SU-DHL-6 (cell line): ENCODE data around the gene EIF3K.

Experiments used
- H2AFZ ChIP-seq: fragments of 200-600 bp; sonication (generic); 2 replicates; pipeline ENCODE4 v1.6.1; 2014; ENCODE audit warnings: low read depth, mild to moderate bottlenecking, moderate library complexity, mixed read lengths, antibody characterized with exemption, low read length; ENCODE audit not compliant: severe bottlenecking
- H3F3A ChIP-seq: fragments of 200-600 bp; shearing (Covaris generic); 2 replicates; pipeline ENCODE4 v1.6.0; 2016; ENCODE audit warnings: antibody characterized with exemption, mild to moderate bottlenecking; ENCODE audit not compliant: insufficient read depth
- H3K27ac ChIP-seq: fragments of 200-600 bp; sonication (generic); 2 replicates; pipeline ENCODE4 v1.5.1; 2016; ENCODE audit warnings: low read depth, mild to moderate bottlenecking, low read length, moderate library complexity, mixed read lengths
- H3K27me3 ChIP-seq: fragments of 200-600 bp; sonication (generic), shearing (Covaris generic); 2 replicates; pipeline ENCODE4 v1.6.0; 2014; ENCODE audit warnings: mild to moderate bottlenecking, low read length
- H3K36me3 ChIP-seq: fragments of 200-600 bp; sonication (generic); 2 replicates; pipeline ENCODE4 v1.6.1; 2014; ENCODE audit warnings: mild to moderate bottlenecking, low read length, mixed read lengths
- H3K4me2 ChIP-seq: fragments of 300-600, 200-600 bp; shearing (Covaris generic), sonication (generic); 2 replicates; pipeline ENCODE4 v1.6.0; 2014; ENCODE audit warnings: low read length, low read depth, mild to moderate bottlenecking; ENCODE audit not compliant: poor library complexity, severe bottlenecking
- H3K4me3 ChIP-seq: fragments of 200-600 bp; sonication (generic); 2 replicates; pipeline ENCODE4 v1.5.1; 2014; ENCODE audit warnings: antibody characterized with exemption, low read length, mild to moderate bottlenecking, mixed read lengths; ENCODE audit not compliant: insufficient read depth, poor library complexity, severe bottlenecking
- H3K79me2 ChIP-seq: fragments of 200-600 bp; sonication (generic); 2 replicates; pipeline ENCODE4 v1.6.1; 2014; ENCODE audit warnings: mild to moderate bottlenecking, low read length, moderate library complexity; ENCODE audit not compliant: insufficient read depth
- H3K9ac ChIP-seq: fragments of 200-600 bp; sonication (generic); 2 replicates; pipeline ENCODE4 v1.7.0; 2014; ENCODE audit warnings: mild to moderate bottlenecking, low read length
- H3K9me2 ChIP-seq: fragments of 200-600 bp; sonication (generic); replicated peaks from 2 replicates; pipeline ENCODE4 v1.6.1; 2014; ENCODE audit warnings: low read length; ENCODE audit not compliant: insufficient read depth
- H3K9me3 ChIP-seq: fragments of 200-600 bp; sonication (generic); 2 replicates; pipeline ENCODE4 v1.6.1; 2014; ENCODE audit warnings: low read length, mixed read lengths; ENCODE audit not compliant: insufficient read depth
- H4K20me1 ChIP-seq: fragments of 200-600 bp; sonication (generic); 2 replicates; pipeline ENCODE4 v1.6.1; 2014; ENCODE audit warnings: low read depth, mild to moderate bottlenecking, antibody characterized with exemption, low read length, moderate library complexity, mixed read lengths
- CTCF ChIP-seq: fragments of 200-600 bp; sonication (generic); IDR thresholded peaks from one replicate; pipeline ENCODE4 v1.5.1; 2017; ENCODE audit warnings: antibody characterized with exemption, mild to moderate bottlenecking, low read length, moderate library complexity; ENCODE audit not compliant: insufficient read depth, poor library complexity, severe bottlenecking
- EZH2phosphoT487 ChIP-seq: fragments of 200-600 bp; sonication (generic), shearing (Covaris generic); conservative IDR thresholded peaks from 2 replicates; pipeline ENCODE4 v1.6.1; 2018; ENCODE audit warnings: mild to moderate bottlenecking, antibody characterized with exemption, low read length, moderate library complexity, mixed read lengths

The EIF3K gene

DNA sequence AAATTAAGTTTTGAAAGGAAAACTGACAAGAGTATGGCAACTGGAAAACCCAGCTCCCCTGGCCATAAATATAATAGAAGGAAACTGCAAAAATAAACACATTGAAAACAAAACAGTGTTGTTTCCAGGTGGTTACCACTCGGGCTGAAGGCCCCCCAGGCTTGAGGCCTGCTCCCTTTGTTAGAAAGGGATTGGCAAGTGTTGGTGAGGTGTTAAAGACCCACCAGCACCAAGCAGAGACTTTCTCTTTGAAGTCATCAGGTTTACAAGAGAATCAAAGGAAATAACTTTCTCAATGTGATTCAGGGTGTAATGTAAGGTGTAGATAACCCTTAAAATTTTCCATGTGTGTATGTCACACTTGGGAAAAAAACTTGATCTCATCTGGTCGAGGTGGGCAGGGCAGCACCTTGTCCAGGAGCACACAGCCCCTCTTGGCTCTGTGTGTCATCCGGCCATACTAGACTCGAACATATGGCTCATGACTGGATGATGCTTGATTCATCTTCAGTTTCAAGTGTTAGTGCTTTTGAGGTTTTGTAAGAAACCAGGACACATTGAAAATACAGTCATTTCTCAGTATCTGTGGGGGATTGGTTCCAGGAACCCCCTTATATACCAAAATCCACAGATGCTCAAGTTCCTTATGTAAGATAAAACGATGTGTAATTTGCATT lies 36.3 kb downstream of the EIF3K start:
- no peak overlapping the region for H2AFZ ChIP-seq
- TF ChIP-seq CTCF (no peak), EZH2phosphoT487 (no peak)
- no peaks in the 10 kb centered on the region for H3K27me3 ChIP-seq
- H3K9ac ChIP-seq = no peak overlapping the region
- no peaks in the 10 kb centered on the region for H3K9me2 ChIP-seq
- peaks cover 15% of the 10 kb centered on the region; the same call in 1 of the 2 replicates for H4K20me1 ChIP-seq
- peaks cover 100% of the 10 kb centered on the region for H3K79me2 ChIP-seq
- H3K4me2 ChIP-seq = no peak overlapping the region
- H3K36me3 ChIP-seq = no peaks in the 10 kb centered on the region; the same call in 1 of the 2 replicates
- no peaks in the 10 kb centered on the region for H3K9me3 ChIP-seq
- H3K4me3 ChIP-seq = no peak overlapping the region
- no peak overlapping the region for H3K27ac ChIP-seq
- no peaks in the 10 kb centered on the region for H3F3A ChIP-seq

- Histone ChIP-seq H3K36me3 (no peaks in the 10 kb centered on the region; the same call in 1 of the 2 replicates), H4K20me1 (peaks cover 15% of the 10 kb centered on the region; the same call in 1 of the 2 replicates), H3K9me3 (no peaks in the 10 kb centered on the region), H3K27me3 (no peaks in the 10 kb centered on the region), H3K9ac (no peak overlapping the region), H3K4me3 (no peak overlapping the region), H3F3A (no peaks in the 10 kb centered on the region), H3K79me2 (peaks cover 100% of the 10 kb centered on the region), H3K4me2 (no peak overlapping the region), H2AFZ (no peak overlapping the region), H3K9me2 (no peaks in the 10 kb centered on the region), H3K27ac (no peak overlapping the region)
- TF ChIP-seq CTCF = no peak
- no peak for TF ChIP-seq EZH2phosphoT487
Measured at GRCh38 chr19:38656171-38656981, 37.4 kb downstream of the EIF3K start.

DNA sequence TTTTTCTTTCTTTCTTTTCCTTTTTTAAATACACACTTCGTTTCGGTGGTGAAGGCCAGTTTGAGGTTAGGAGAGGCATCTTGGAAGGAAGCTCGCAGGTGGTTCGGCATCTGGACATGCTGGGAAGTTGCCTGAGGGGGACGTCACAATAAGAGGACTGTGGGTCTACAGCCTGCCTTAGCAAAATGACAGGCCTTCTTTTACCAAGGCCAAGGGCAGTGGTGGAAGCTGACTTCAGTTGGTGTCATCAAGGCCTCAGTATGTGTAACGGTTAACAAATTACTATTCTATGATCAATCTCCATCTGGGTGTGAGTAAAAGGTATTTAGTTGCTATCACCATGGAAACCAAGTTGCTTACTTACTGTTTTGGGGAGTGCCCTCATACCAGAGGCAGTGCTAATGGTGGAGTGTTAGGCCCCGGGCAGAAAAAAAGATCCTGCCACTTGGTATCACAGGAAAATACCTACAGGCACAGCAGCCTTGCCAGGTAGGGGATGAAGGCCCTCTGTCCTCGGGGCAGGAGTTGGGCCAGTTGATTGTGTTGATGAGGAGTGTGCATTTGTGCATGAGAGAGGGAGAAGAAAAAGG lies 38.7 kb downstream of the EIF3K start:
- Histone ChIP-seq H3K27me3 (no peaks in the 10 kb centered on the region), H4K20me1 (peaks cover 15% of the 10 kb centered on the region; the same call in 1 of the 2 replicates), H3K79me2 (peaks cover 99% of the 10 kb centered on the region), H3K27ac (no peak overlapping the region), H3K9me2 (no peaks in the 10 kb centered on the region), H3K36me3 (no peaks in the 10 kb centered on the region; the same call in 1 of the 2 replicates), H3F3A (no peaks in the 10 kb centered on the region), H3K9ac (no peak overlapping the region), H2AFZ (no peak overlapping the region), H3K4me2 (no peak overlapping the region), H3K9me3 (no peaks in the 10 kb centered on the region), H3K4me3 (no peak overlapping the region)
- TF ChIP-seq EZH2phosphoT487 = no peak
- TF ChIP-seq CTCF = no peak
